Gastrocnemius medialis (tissue), 4 donors: Measurements from ENCODE around the gene HIVEP2.

Source experiments
- POLR2A ChIP-seq, 2 donors: fragments of 450-650 bp; IDR thresholded peaks; one replicate each; pipeline ENCODE4 v1.6.1; 2017; ENCODE audit warnings: antibody characterized with exemption in 2 of 2, mild to moderate bottlenecking in 2 of 2, moderate library complexity in 2 of 2
- TF ChIP-seq, protein P1 (sequence below), 5 experiments: fragments of 450-650 bp in 3 of 5; fragments of 200-600 bp in 2 of 5; sonication (generic) in 2 of 5; IDR thresholded peaks in 4 of 5; conservative IDR thresholded peaks in 1 of 5; 1 replicate in 4 of 5; 2 replicates in 1 of 5; pipeline ENCODE4 v1.5.1; 2016 to 2019; ENCODE audit warnings: antibody characterized with exemption in 5 of 5, mild to moderate bottlenecking in 3 of 5, moderate library complexity in 3 of 5

GRCh38 chr6:142960098-142960497 lies 15.1 kb upstream of the HIVEP2 start:
- no peak for TF ChIP-seq POLR2A (IDR thresholded peaks at IDR 0.05)
- TF ChIP-seq, protein P1, sequence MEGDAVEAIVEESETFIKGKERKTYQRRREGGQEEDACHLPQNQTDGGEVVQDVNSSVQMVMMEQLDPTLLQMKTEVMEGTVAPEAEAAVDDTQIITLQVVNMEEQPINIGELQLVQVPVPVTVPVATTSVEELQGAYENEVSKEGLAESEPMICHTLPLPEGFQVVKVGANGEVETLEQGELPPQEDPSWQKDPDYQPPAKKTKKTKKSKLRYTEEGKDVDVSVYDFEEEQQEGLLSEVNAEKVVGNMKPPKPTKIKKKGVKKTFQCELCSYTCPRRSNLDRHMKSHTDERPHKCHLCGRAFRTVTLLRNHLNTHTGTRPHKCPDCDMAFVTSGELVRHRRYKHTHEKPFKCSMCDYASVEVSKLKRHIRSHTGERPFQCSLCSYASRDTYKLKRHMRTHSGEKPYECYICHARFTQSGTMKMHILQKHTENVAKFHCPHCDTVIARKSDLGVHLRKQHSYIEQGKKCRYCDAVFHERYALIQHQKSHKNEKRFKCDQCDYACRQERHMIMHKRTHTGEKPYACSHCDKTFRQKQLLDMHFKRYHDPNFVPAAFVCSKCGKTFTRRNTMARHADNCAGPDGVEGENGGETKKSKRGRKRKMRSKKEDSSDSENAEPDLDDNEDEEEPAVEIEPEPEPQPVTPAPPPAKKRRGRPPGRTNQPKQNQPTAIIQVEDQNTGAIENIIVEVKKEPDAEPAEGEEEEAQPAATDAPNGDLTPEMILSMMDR (IDR thresholded peaks at IDR 0.05 in 4 of 5, conservative IDR thresholded peaks at IDR 0.05 in 1 of 5), result no peak
